RKO (cell line): ENCODE results near the gene DHX40.
"Not testable (repeated sequence)": the region's sequence is repeated elsewhere in the genome, so short reads cannot be mapped to it uniquely, and the experiment has no call there.

ENCODE experiments used
- DNase-seq: peaks from one replicate; pipeline ENCODE4 v3.0.0-alpha.2; 2016; ENCODE audit warnings: low spot score

DHX40 gene

DNA sequence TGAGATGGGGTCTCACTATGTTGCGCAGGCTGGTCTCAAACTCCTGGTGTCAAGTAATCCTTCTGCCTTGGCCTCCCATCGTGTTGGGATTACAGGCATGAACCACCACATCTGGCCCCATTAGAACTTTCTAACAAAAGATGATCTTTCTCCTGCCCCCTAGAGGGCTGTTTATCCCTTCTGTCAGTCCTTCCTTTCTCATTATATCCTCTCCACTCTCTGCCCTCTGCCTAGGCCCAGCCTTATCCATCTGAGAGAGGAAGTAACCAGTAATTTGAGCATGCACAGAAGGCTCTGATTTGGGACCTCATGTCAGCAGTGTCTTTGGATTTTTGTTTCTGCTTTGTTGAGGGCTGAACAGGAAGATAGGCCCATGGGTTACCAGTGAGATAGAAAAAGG, 4.4 kb upstream of the DHX40 start:
- peak; percentile 40 for DNase-seq

GRCh38 chr17:59565959-59566324, 532 bp downstream of the DHX40 start:
- peak; percentile 90 for DNase-seq

DNA sequence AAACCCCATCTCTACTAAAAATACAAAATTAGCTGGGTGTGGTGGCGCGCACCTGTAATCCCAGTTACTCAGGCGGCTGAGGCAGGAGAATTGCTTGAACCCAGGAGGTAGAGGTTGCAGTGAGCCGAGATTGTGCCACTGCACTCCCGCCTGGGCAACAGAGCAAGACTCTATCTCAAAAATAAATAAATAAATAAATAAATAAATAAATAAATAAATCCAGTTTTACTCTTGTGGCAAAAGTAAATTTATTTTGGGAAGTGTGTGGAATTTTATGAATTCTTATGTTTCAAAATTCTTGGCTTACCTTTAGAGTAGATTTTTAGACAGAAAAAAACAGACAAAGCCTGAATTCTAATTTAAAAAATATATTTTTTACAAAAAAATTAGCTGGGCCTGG, 3.7 kb downstream of the DHX40 start:
- DNase-seq = not testable (repeated sequence)

DNA sequence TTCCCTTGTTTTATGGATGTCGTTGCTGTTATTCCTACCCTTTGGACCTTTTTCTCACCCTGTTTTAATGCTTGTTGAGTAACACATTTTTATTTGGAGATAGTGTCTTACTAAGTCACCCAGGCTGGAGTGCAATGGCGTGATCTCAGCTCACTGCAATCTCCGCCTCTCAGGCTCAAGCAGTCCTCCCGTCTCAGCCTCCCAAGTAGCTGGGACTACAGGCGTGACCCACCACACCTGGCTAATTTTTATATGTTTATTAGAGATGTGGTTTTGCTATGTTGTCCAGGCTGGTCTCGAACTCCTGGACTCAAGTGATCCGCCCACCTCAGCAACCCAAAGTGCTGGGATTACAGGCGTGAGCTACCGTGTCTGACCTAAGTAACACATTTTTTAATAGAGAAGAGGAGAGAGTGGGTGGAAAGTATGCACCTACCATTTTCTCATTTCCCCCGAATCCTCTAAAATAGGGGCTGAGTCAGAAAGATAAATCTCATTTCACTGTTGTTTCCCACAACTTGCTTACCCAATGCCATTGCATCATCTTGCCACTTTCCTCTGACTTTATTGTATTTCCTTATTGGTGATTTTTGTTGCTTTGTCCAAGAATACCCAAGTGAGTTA, 7.0 kb downstream of the DHX40 start:
- DNase-seq = no peak

DNA sequence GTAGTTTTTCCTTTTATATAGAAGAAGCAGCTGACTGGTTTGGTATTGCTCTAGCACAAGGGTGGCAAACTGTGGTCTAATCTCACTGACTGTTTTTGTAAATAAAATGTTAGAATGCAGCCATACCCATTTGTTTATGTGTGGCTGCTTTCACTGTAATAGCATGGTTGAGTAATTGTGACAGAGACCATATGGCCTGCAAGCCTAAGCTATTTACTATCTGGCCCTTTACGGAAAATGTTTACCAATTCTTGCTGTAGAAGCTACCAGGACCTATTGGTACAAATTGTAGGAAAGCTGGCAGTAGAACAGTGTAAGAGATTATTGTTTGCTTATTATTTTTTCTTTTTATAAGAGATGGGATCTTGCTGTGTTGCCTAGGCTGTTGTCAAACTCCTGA, 18.8 kb downstream of the DHX40 start:
- not testable (repeated sequence) for DNase-seq

DNA sequence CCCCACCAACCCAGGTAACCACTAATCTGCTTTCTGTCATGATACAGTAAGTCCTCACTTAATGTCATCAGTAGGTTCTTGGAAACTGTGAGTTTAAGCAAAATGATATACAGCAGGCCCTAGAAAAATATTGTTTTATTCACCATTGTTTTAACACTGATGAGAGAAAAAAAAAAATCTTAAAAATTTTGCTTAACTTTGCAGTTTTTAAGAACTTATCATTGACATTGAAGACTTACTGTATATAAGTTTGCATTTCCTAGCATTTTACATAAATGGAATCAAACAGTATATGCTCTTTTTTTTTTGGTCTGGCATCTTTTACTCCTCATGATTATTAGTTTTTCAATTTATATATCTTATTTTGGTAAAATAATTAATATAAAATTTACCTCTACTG, 34.8 kb downstream of the DHX40 start:
- no peak for DNase-seq

DNA sequence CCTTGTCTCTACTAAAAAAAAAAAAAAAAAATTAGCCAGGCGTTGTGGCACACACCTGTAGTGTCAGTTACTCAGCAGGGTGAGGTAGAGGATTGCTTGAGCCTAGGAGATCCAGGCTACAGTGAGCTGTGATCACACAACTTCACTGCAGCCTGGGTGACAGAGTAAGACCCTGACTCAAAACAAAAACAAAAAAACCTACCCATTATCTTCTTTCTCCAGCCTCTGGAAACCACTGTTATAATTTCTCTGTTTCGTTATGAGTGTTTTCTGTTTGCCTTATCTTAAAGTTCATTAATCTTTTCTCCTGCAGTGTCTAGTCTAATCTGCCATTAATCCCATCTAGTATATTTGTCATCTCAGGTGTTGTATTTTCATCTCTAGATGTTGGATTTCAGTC, 35.7 kb downstream of the DHX40 start:
- no peak for DNase-seq

DNA sequence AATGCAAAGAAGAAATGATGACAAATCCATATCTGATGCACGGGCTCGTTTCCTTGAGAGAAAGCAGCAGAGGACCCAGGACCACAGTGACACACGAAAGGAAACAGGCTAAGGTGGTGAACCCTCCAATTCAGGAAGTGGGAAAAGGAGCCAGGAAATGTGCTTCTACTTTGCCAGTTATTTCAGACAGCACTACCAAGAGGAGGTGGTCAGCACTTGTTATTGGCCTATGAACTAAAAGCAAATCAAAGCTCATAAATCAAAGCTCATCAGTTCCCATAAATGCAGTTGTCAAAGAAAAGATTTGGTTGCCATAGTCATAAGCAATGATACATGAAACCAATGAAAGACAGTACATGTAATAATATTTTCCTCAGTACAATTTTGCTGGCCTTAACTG, 41.7 kb downstream of the DHX40 start:
- no peak for DNase-seq

- DNase-seq = no peak
Observed at GRCh38 chr17:59607817-59608403, 42.5 kb downstream of the DHX40 start.

DNA sequence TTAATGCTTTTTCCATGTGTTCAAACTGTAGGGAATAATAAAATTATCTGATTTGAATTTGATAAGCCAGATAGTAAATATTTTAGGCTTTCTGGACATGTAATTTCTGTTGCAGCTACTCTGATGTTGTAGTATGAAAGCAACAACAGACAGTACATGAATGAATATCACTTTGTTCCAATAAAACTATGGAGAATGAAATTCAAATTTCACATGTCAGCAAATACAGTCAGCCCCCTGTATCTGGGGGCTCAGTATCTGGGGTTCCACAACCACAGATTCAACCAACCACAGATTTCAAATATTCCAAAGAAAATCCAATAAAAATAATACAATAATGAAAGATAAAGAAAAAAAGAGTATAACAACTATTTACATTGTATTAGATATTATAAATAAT, 46.1 kb downstream of the DHX40 start:
- DNase-seq = no peak

- no peak for DNase-seq
Observed at GRCh38 chr17:59616253-59616920, 51.0 kb downstream of the DHX40 start.

DNA sequence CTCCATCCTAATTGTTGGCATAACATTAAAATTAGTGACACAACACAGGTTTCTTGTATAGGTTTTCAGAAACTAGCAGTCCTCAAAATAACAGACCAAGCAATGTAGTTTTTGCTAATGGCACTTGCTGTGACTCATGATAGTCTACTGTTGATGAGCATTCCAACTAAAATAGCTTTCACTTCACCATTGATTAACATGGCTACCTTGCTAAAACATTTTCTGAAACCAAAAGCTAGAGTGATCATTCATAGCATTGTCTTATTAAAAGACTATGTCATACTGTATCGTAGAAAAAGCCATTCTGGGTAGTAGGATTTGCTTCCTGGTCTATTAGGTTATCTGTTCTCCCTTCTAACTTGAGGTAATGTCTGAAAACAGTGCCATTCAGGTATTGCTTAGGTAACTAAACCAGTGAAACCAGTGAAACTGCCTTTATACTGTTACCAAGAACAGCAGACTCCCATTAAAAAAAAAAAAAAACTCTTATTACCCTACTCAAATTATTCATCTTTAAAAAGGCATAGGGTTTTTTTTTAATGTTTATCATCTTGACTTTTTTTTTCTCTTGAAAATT, 51.8 kb downstream of the DHX40 start:
- peak; percentile 29 for DNase-seq

DNA sequence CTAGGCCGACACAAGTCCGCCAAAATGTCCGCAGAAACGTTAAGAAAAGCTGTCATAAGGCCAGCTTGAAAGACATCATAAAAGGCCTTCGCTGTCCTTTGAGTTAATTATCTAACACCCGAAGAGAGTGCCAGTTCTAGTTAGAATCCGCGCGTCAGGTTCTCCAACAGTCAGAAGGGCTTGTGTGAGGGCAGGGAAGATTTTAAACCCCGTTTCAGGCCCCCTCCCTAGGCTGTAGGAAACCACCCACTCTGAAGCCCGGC, 53.6 kb downstream of the DHX40 start:
- DNase-seq = no peak

- DNase-seq = peak; percentile 97
Observed at GRCh38 chr17:59619298-59620063, 54.1 kb downstream of the DHX40 start, which contains the start of gene CLTC. Gene CLTC, plus strand, starts transcription at chr17:59619895. Its CDS starts 237 bp downstream, at chr17:59620132.

- no peak for DNase-seq
Observed at GRCh38 chr17:59620064-59620359, 54.6 kb downstream of the DHX40 start.

DNA sequence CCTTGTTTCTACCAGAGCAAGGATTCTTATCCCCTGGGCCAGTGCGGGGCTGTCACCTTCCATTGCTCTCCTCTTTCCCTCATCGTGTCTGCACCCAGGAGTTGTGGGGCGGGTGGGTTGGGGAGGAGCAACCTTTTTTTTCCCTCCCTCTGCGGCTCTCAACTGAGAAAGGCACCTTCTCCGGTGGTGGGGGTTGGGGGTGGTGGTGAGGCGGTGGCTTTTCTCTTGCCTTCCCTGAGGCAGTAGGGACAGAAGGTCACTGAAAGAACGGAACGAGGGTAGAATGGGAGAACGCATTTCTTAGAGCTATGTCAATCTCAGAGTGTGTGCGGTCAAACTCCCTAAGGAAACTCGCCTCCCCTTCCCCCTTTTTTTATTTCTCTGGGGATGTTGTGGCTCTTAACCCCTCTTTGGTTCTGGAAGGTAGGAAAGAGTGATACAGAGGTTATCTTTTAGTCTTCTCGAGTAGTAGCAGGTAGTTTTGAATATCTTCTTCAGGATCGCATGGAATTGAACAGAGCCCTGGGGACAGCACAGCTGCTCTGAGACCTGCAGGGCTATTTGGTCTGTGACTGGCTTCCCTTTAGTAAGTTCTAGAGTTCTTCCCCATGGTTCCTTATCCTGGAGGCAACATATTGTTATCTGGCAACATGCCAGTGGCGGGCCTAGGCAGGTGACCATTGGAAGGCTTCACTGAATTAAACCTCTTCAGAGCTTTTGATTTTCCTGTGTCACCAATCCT, 55.3 kb downstream of the DHX40 start:
- peak; percentile 80 for DNase-seq

DNA sequence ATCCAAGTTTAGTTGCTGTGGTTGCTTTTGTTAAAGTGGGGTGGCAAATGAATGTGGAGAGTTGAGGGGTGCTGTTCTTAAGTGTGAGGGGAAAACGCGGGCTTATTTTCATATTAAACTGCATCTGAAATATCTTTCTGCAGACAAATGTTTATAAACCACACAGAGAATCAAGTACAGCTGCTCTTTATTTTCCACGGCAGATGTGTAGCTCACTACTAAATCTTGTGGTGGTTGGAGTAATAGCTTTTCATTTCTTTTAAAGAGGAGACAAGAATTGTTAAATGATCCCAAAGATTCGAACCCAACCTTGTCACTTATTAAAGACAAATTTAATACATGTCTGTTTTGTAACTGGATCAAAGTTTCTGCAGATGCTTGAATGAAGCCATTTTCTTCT, 56.4 kb downstream of the DHX40 start:
- DNase-seq = peak; percentile 22

DNA sequence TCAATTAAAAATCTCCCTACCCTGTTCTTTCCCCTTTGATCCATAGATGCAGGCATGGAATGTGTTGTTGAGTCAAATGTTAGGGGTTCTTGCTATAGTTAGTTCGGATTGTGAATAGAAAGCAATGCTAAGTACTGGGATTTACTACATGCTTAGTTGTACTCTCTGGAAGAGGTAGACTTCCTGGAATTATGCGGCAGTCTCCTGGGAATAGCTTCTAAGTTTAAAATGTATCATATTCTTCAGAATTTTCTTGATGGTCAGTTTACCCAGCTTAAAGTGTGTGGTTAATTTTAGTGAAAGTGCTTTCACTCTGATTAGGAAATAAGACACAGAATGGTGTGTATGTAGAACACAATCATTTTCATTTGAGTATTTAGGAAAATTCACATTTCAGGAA, 57.7 kb downstream of the DHX40 start:
- peak; percentile 16 for DNase-seq

DNA sequence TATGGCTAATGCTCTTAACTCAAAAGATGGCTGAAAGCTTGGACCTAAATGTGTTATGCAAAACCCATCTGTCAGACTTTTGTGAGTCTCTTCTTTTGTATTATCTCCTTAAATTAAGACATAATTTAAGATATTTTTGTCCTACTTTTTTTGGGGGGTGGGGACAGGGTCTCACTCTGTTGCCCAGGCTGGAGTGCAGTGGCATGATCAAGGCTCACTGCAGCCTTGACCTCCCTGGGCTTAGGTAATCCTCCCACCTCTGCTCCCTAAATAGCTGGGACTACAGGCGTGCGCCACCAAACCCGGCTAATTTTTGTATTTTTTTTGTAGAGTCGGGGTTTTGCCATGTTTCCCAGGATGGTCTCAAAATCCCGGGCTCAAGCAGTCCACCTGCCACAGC, 61.3 kb downstream of the DHX40 start:
- no peak for DNase-seq

DNA sequence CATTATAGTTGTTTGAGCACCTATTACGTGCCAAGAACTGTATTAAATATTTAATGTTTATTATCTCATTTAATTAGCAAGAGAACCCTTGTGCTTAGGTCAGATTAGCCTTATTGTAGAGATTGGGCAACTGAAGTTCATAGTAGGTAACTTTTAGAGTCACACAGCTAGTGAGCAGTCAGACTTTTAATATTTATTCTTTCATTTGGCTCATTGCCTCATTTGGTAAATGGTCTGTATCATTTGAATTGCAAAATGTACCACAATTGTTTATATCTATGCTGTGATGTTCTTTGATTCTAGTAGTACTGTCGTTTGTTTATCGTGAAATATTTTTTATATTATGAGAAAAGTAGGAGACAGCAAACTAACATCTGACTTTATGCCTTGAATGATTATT, 61.9 kb downstream of the DHX40 start:
- no peak for DNase-seq

GRCh38 chr17:59627770-59628171, 62.4 kb downstream of the DHX40 start:
- no peak for DNase-seq

DNA sequence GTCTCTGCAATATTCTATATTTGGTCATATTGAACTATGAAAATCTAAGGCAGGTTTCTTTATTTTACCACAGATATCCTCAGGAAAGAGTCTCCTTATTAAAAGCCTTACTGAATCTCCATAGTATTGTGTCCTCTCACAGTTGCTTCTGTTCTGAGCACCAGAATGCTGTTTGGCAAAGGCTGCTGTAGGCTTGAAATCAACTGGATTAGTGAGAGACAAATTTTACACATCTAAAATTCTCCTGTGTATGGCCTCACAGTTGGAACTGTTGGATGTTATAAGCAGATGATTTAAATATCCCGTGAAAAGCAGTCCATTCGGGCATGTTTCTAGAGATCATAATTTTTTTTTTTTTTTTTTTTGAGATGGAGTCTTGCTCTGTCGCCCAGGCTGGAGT, 63.8 kb downstream of the DHX40 start:
- no peak for DNase-seq
